H9 (cell line): ENCODE data around the gene FRY. TPM values are rescaled to one million over a fixed set of nuclear protein-coding genes. Genes with fewer than 3 reads are reported as not detected.

Experiments used
- DNase-seq: peaks from one replicate; pipeline ENCODE4 v3.0.0-alpha.2; 2017
- H2AFZ ChIP-seq: one replicate; pipeline ENCODE4 v1.6.1; 2013; ENCODE audit warnings: mild to moderate bottlenecking, low read length, control low read depth, moderate library complexity
- H2AK5ac ChIP-seq: 2 replicates; pipeline ENCODE4 v1.6.1; 2013; ENCODE audit warnings: low read length, control low read depth, mixed read lengths; ENCODE audit not compliant: insufficient read length
- H2BK120ac ChIP-seq: one replicate; pipeline ENCODE4 v1.6.1; 2013; ENCODE audit warnings: low read depth, mild to moderate bottlenecking, low read length, control low read depth, inconsistent platforms; ENCODE audit not compliant: poor library complexity, severe bottlenecking
- H2BK12ac ChIP-seq: 2 replicates; pipeline ENCODE4 v1.6.1; 2013; ENCODE audit warnings: low read length, control low read depth, mixed read lengths, low read depth; ENCODE audit not compliant: insufficient read length
- H2BK15ac ChIP-seq: 2 replicates; pipeline ENCODE4 v1.6.1; 2013; ENCODE audit warnings: low read depth, low read length, control low read depth
- H2BK20ac ChIP-seq: one replicate; pipeline ENCODE4 v1.6.1; 2013; ENCODE audit warnings: low read depth, mild to moderate bottlenecking, low read length, control low read depth, inconsistent platforms; ENCODE audit not compliant: poor library complexity, severe bottlenecking
- H2BK5ac ChIP-seq: 2 replicates; pipeline ENCODE4 v1.6.1; 2013; ENCODE audit warnings: low read length, control low read depth, mixed read lengths; ENCODE audit not compliant: insufficient read length
- H3K14ac ChIP-seq: 2 replicates; pipeline ENCODE4 v1.6.1; 2013; ENCODE audit warnings: low read length, control low read depth; ENCODE audit not compliant: insufficient read depth
- H3K18ac ChIP-seq: 2 replicates; pipeline ENCODE4 v1.6.1; 2013; ENCODE audit warnings: low read depth, mild to moderate bottlenecking, mixed read lengths, low read length, control low read depth; ENCODE audit not compliant: insufficient read length
- H3K23ac ChIP-seq: 2 replicates; pipeline ENCODE4 v1.6.1; 2013; ENCODE audit warnings: low read length, control low read depth, mixed read lengths, low read depth; ENCODE audit not compliant: insufficient read length
- H3K23me2 ChIP-seq: 2 replicates; pipeline ENCODE4 v1.6.1; 2013; ENCODE audit warnings: low read depth, mild to moderate bottlenecking, mixed read lengths, low read length, control low read depth; ENCODE audit not compliant: insufficient read length, poor library complexity, severe bottlenecking
- H3K27ac ChIP-seq: 2 replicates; pipeline ENCODE4 v1.5.1; 2013; ENCODE audit warnings: low read length, control low read depth, mixed read lengths, low read depth; ENCODE audit not compliant: insufficient read length
- H3K27me3 ChIP-seq: 2 replicates; pipeline ENCODE4 v1.6.1; 2013; ENCODE audit warnings: low read length, control low read depth, inconsistent platforms; ENCODE audit not compliant: insufficient read depth
- H3K4ac ChIP-seq: 2 replicates; pipeline ENCODE4 v1.6.1; 2013; ENCODE audit warnings: low read depth, mild to moderate bottlenecking, control low read depth, inconsistent platforms, low read length, moderate library complexity
- H3K4me1 ChIP-seq: 2 replicates; pipeline ENCODE4 v1.6.1; 2013; ENCODE audit warnings: low read length, control low read depth, inconsistent platforms; ENCODE audit not compliant: insufficient read depth
- H3K4me2 ChIP-seq: 2 replicates; pipeline ENCODE4 v1.6.1; 2013; ENCODE audit warnings: low read length, control low read depth, mixed read lengths; ENCODE audit not compliant: insufficient read length, insufficient read depth
- H3K56ac ChIP-seq: 2 replicates; pipeline ENCODE4 v1.6.1; 2013; ENCODE audit warnings: low read depth, mild to moderate bottlenecking, mixed read lengths, low read length, control low read depth; ENCODE audit not compliant: insufficient read length
- H3K79me1 ChIP-seq: 2 replicates; pipeline ENCODE4 v1.6.1; 2013; ENCODE audit warnings: low read depth, mild to moderate bottlenecking, moderate library complexity, low read length, control low read depth, inconsistent platforms; ENCODE audit not compliant: insufficient read depth, poor library complexity, severe bottlenecking
- H3K79me2 ChIP-seq: 2 replicates; pipeline ENCODE4 v1.6.1; 2013; ENCODE audit warnings: low read length, control low read depth, inconsistent platforms; ENCODE audit not compliant: insufficient read depth
- H3K9ac ChIP-seq: 2 replicates; pipeline ENCODE4 v1.6.1; 2013; ENCODE audit warnings: low read length, control low read depth, mixed read lengths; ENCODE audit not compliant: insufficient read length; ENCODE audit errors: extremely low read depth
- H3K9me3 ChIP-seq: one replicate; pipeline ENCODE4 v1.6.1; 2013; ENCODE audit warnings: low read depth, low read length, inconsistent platforms; ENCODE audit not compliant: control insufficient read depth
- H3T11ph ChIP-seq: one replicate; pipeline ENCODE4 v1.6.1; 2013; ENCODE audit warnings: mild to moderate bottlenecking, low read length, control low read depth, inconsistent platforms
- H4K20me1 ChIP-seq: one replicate; pipeline ENCODE4 v1.6.1; 2013; ENCODE audit not compliant: control insufficient read depth, insufficient read length, insufficient read depth
- H4K5ac ChIP-seq: 2 replicates; pipeline ENCODE4 v1.6.1; 2013; ENCODE audit warnings: low read depth, mild to moderate bottlenecking, mixed read lengths, low read length, control low read depth; ENCODE audit not compliant: insufficient read length
- H4K8ac ChIP-seq: replicated peaks from 2 replicates; pipeline ENCODE4 v1.6.1; 2013; ENCODE audit warnings: low read length, control low read depth, mixed read lengths, low read depth; ENCODE audit not compliant: insufficient read length
- H4K91ac ChIP-seq: 2 replicates; pipeline ENCODE4 v1.6.1; 2013; ENCODE audit warnings: low read depth, mild to moderate bottlenecking, moderate library complexity, mixed read lengths, low read length, control low read depth; ENCODE audit not compliant: insufficient read length
- H3K27ac Mint-ChIP-seq, 3 experiments: 2 replicates in 2 of 3; 3 replicates in 1 of 3; pipeline ENCODE4 v1.8.0; 2020 to 2021; ENCODE audit warnings: mixed read lengths in 3 of 3, mild to moderate bottlenecking in 1 of 3, moderate library complexity in 1 of 3
- H3K27me3 Mint-ChIP-seq: 2 replicates; pipeline ENCODE4 v1.8.0; 2021; ENCODE audit warnings: low read depth, mild to moderate bottlenecking, moderate library complexity, mixed read lengths
- H3K36me3 Mint-ChIP-seq, 3 experiments: 2 replicates in 2 of 3; 3 replicates in 1 of 3; pipeline ENCODE4 v1.8.0; 2020 to 2021; ENCODE audit warnings: low read depth in 3 of 3, mixed read lengths in 3 of 3; ENCODE audit not compliant: insufficient read depth in 1 of 3
- H3K4me1 Mint-ChIP-seq, 2 experiments: 2 replicates each; pipeline ENCODE4 v1.8.0; 2020; ENCODE audit warnings: mixed read lengths in 2 of 2
- H3K4me3 Mint-ChIP-seq, 2 experiments: 2 replicates in 1 of 2; 3 replicates in 1 of 2; pipeline ENCODE4 v1.8.0; 2020 to 2021; ENCODE audit warnings: mild to moderate bottlenecking in 2 of 2, mixed read lengths in 2 of 2, moderate library complexity in 1 of 2
- H3K9me3 Mint-ChIP-seq, 2 experiments: 2 replicates in 1 of 2; 3 replicates in 1 of 2; pipeline ENCODE4 v1.8.0; 2020; ENCODE audit warnings: mild to moderate bottlenecking in 2 of 2, mixed read lengths in 2 of 2, moderate library complexity in 1 of 2
- CTCF ChIP-seq: fragments of 200-600 bp; sonication (generic); conservative IDR thresholded peaks from 3 replicates; pipeline ENCODE4 v1.8.0; 2021; ENCODE audit warnings: antibody characterized with exemption, mild to moderate bottlenecking
- WGBS: extraction: QIAGEN DNeasy Blood & Tissue Kit; methylation state at CpG from one replicate; pipeline ENCODE4 v1.1.7; 2013; ENCODE audit warnings: missing lambda C conversion rate, low lambda C conversion rate, mixed read lengths; ENCODE audit not compliant: insufficient read length; ENCODE audit errors: extremely low coverage; 5-methylcytosine and 5-hydroxymethylcytosine counted together
- total RNA-seq: library from RNA; stranded (reverse); gene quantifications from 2 replicates; pipeline ENCODE4 v1.2.1, GENCODE V29; 2021

The FRY gene
- total RNA-seq, 1 experiment from 2014 or later: 5.2 TPM

GRCh38 chr13:32187651-32188050, 156.1 kb downstream of the FRY start:
- no peak overlapping the region for H3K23ac ChIP-seq
- no peak overlapping the region for H4K8ac ChIP-seq
- H3K27me3 ChIP-seq: no peaks in the 10 kb centered on the region
- H3K9me3 ChIP-seq: no peaks in the 10 kb centered on the region
- DNase-seq: no peak
- no peak overlapping the region for H3T11ph ChIP-seq
- H2AFZ ChIP-seq: no peak overlapping the region
- no peak overlapping the region for H2BK20ac ChIP-seq
- H3K79me1 ChIP-seq: no peaks in the 10 kb centered on the region
- H2BK5ac ChIP-seq: no peak overlapping the region
- no peak overlapping the region for H3K56ac ChIP-seq
- H3K4me1 ChIP-seq: no peaks in the 10 kb centered on the region; the same call in 1 of the 2 replicates
- H3K14ac ChIP-seq: no peak overlapping the region
- Mint-ChIP-seq H3K27me3 (no peaks in the 10 kb centered on the region), H3K36me3 (peaks cover 0 to 8% (median 0%) of the 10 kb centered on the region in 3 experiments; a peak in 1 of 7 replicates), H3K27ac (no peak overlapping the region), H3K9me3 (no peaks in the 10 kb centered on the region), H3K4me3 (no peak overlapping the region), H3K4me1 (peaks cover 12 to 14% of the 10 kb centered on the region in 2 experiments)
- no peak overlapping the region for H2BK15ac ChIP-seq
- no peak overlapping the region for H3K18ac ChIP-seq
- H2AK5ac ChIP-seq: no peak overlapping the region
- no peaks in the 10 kb centered on the region for H4K20me1 ChIP-seq
- no peak overlapping the region for H4K5ac ChIP-seq
- H3K27ac ChIP-seq: no peak overlapping the region
- H2BK12ac ChIP-seq: no peak overlapping the region
- H3K79me2 ChIP-seq: no peaks in the 10 kb centered on the region
- no peak overlapping the region for H3K9ac ChIP-seq
- no peak overlapping the region for H4K91ac ChIP-seq
- TF ChIP-seq CTCF: no peak
- no CpG with 5 or more reads among the region's 2 CpGs for WGBS
- H2BK120ac ChIP-seq: no peak overlapping the region
- H3K23me2 ChIP-seq: no peaks in the 10 kb centered on the region
- H3K4me2 ChIP-seq: no peak overlapping the region
- H3K4ac ChIP-seq: no peak overlapping the region
